ENCODE results near the gene ATP6V1D.
"Not testable (repeated sequence)": the region's sequence is repeated elsewhere in the genome, so short reads cannot be mapped to it uniquely, and the experiment has no call there.

ATP6V1D gene

GRCh38 chr14:67365476-67365875, 5.9 kb upstream of the ATP6V1D start:
- no peak for FAIRE-seq

GRCh38 chr14:67360470-67361206, 1.0 kb upstream of the ATP6V1D start:
- no peak for FAIRE-seq

- no peak for FAIRE-seq
Observed at GRCh38 chr14:67358924-67359774, 455 bp downstream of the ATP6V1D start.

GRCh38 chr14:67357969-67358354, 1.6 kb downstream of the ATP6V1D start:
- no peak for FAIRE-seq

- FAIRE-seq = no peak
Observed at GRCh38 chr14:67357186-67357968, 2.2 kb downstream of the ATP6V1D start.

- no peak for FAIRE-seq
Observed at GRCh38 chr14:67352055-67352454, 7.5 kb downstream of the ATP6V1D start.

- no peak for FAIRE-seq
Observed at GRCh38 chr14:67345583-67345982, 14.0 kb downstream of the ATP6V1D start.

GRCh38 chr14:67343601-67344230, 15.9 kb downstream of the ATP6V1D start:
- no peak for FAIRE-seq

- not testable (repeated sequence) for FAIRE-seq
Observed at GRCh38 chr14:67341231-67341630, 18.4 kb downstream of the ATP6V1D start.

- FAIRE-seq = no peak
Observed at GRCh38 chr14:67335781-67336180, 23.8 kb downstream of the ATP6V1D start.

- FAIRE-seq = no peak
Observed at GRCh38 chr14:67332468-67332867, 27.1 kb downstream of the ATP6V1D start.

GRCh38 chr14:67331368-67332125, 28.1 kb downstream of the ATP6V1D start:
- FAIRE-seq = no peak

GRCh38 chr14:67329666-67330065, 29.9 kb downstream of the ATP6V1D start:
- FAIRE-seq = not testable (repeated sequence)

GRCh38 chr14:67319142-67319541, 40.5 kb downstream of the ATP6V1D start:
- no peak for FAIRE-seq

GRCh38 chr14:67317822-67318221, 41.8 kb downstream of the ATP6V1D start:
- no peak for FAIRE-seq

GRCh38 chr14:67313153-67313552, 46.5 kb downstream of the ATP6V1D start:
- no peak for FAIRE-seq

- no peak for FAIRE-seq
Observed at GRCh38 chr14:67311868-67312267, 47.7 kb downstream of the ATP6V1D start.

All from endometrium (tissue), 2 donors.